Common myeloid progenitor, CD34-positive (primary cell): ENCODE results near the gene GLI2.
A peak's percentile ranks its signal among the peaks of the same experiment; 100 is the strongest.

Source experiments
- CTCF ChIA-PET: fragments of 350-600 bp; sonication (Branson Sonifier 250); formaldehyde crosslinking; loops from one replicate; lab custom pipeline; 2021; ENCODE audit warnings: antibody characterized with exemption; lab: Charles Lee
- POLR2A ChIA-PET: fragments of 350-600 bp; sonication (Branson Sonifier 250); formaldehyde crosslinking; loops from one replicate; lab custom pipeline; 2021; ENCODE audit warnings: antibody characterized with exemption; lab: Charles Lee
- DNase-seq, 3 donors: peaks; one replicate each; pipeline versions ENCODE4 v3.0.0 to v3.0.0-alpha.2; 2013
- H3K27ac ChIP-seq, 2 experiments: 1 replicate in 1 of 2; 2 replicates in 1 of 2; pipeline ENCODE4 v1.7.0; 2013; ENCODE audit warnings: inconsistent platforms in 2 of 2, low read length in 2 of 2, mild to moderate bottlenecking in 2 of 2, low read depth in 1 of 2, moderate library complexity in 1 of 2; ENCODE audit not compliant: severe bottlenecking in 2 of 2, insufficient read depth in 1 of 2, poor library complexity in 1 of 2
- H3K27me3 ChIP-seq, 5 experiments: replicated peaks in 2 of 5; 1 replicate in 3 of 5; 2 replicates in 2 of 5; pipeline versions ENCODE4 v1.6.1 to v1.7.0; 2013; ENCODE audit warnings: low read length in 4 of 5, mild to moderate bottlenecking in 2 of 5, moderate library complexity in 2 of 5, inconsistent platforms in 1 of 5; ENCODE audit not compliant: insufficient read depth in 5 of 5, control insufficient read depth in 4 of 5
- H3K36me3 ChIP-seq, 4 experiments: 1 replicate in 2 of 4; 2 replicates in 2 of 4; pipeline versions ENCODE4 v1.6.1 to v1.7.0; 2013; ENCODE audit warnings: low read length in 3 of 4, control low read depth in 1 of 4, mild to moderate bottlenecking in 1 of 4; ENCODE audit not compliant: control insufficient read depth in 4 of 4, insufficient read depth in 4 of 4
- H3K4me1 ChIP-seq, 4 experiments: 1 replicate in 3 of 4; 2 replicates in 1 of 4; pipeline versions ENCODE4 v1.6.1 to v1.7.1; 2013; ENCODE audit warnings: low read length in 3 of 4, mild to moderate bottlenecking in 3 of 4, control low read depth in 1 of 4, inconsistent platforms in 1 of 4, moderate library complexity in 1 of 4; ENCODE audit not compliant: control insufficient read depth in 4 of 4, insufficient read depth in 4 of 4; ENCODE audit errors: control extremely low read depth in 1 of 4
- H3K4me3 ChIP-seq, 7 experiments: 1 replicate in 4 of 7; 2 replicates in 3 of 7; pipeline versions ENCODE4 v1.5.1 to v1.7.0; 2013; ENCODE audit warnings: mild to moderate bottlenecking in 7 of 7, low read length in 6 of 7, moderate library complexity in 6 of 7, inconsistent platforms in 2 of 7, low read depth in 2 of 7, control low read depth in 1 of 7; ENCODE audit not compliant: insufficient read depth in 4 of 7, control insufficient read depth in 1 of 7; ENCODE audit errors: extremely low read depth in 1 of 7
- H3K9me3 ChIP-seq, 5 experiments: 1 replicate in 4 of 5; 2 replicates in 1 of 5; pipeline versions ENCODE4 v1.6.1 to v1.7.1; 2013; ENCODE audit warnings: low read length in 4 of 5, mild to moderate bottlenecking in 2 of 5, inconsistent platforms in 1 of 5, low read depth in 1 of 5, moderate library complexity in 1 of 5; ENCODE audit not compliant: control insufficient read depth in 4 of 5, insufficient read depth in 2 of 5; ENCODE audit errors: control extremely low read depth in 1 of 5
- WGBS: methylation state at CpG from one replicate; pipeline ENCODE4 v1.1.5; 2013; ENCODE audit not compliant: insufficient coverage; 5-methylcytosine and 5-hydroxymethylcytosine counted together

The GLI2 gene

DNA sequence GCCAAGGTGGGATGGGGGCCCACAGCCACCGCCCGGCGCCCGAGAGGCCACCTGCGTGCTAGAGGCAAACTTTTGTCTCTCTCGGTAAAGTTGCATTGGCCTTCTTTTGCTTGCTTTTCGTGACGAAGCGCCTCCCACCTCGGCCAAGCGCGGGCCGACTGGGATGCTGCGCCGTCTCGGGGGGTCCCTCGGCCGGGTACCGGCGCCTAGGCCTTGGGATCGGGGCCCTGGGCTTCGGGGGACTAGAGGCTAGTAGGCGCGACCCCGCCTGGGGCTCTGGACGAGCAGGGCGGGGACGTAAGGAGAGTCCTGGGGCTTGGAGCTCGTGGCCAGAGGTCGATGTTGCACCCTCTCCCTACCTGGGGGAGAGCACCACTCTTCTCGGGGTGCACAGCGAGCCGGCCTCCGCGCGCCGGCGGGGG lies 545 bp downstream of the GLI2 start:
- Histone ChIP-seq H3K27ac (no peak overlapping the region), H3K36me3 (no peaks in the 10 kb centered on the region), H3K4me1 (peaks cover 0 to 82% (median 34%) of the 10 kb centered on the region in 4 experiments), H3K27me3 (peaks cover 7 to 79% (median 28%) of the 10 kb centered on the region in 5 experiments), H3K9me3 (no peaks in the 10 kb centered on the region), H3K4me3 (peak overlapping the region; percentile 20 to 73 (median 61))
- DNase-seq: peak in 2 of 3 donors; percentile 26 to 44
- CTCF ChIA-PET: no interaction called here
- WGBS: under 1% methylated on average over 36 of the region's 38 CpGs
- POLR2A ChIA-PET: no interaction called here

GRCh38 chr2:120736624-120737339 lies 1.1 kb downstream of the GLI2 start:
- H3K4me1 ChIP-seq: peaks cover 0 to 80% (median 38%) of the 10 kb centered on the region in 4 experiments
- no peaks in the 10 kb centered on the region for H3K9me3 ChIP-seq
- H3K27me3 ChIP-seq: peaks cover 7 to 84% (median 29%) of the 10 kb centered on the region in 5 experiments
- CTCF ChIA-PET: no interaction called here
- H3K4me3 ChIP-seq: peak overlapping the region; percentile 20 to 73 (median 61)
- DNase-seq: peak in 2 of 3 donors; percentile 37 to 38
- 0% methylated on average over 31 of the region's 48 CpGs for WGBS
- H3K36me3 ChIP-seq: no peaks in the 10 kb centered on the region
- no peak overlapping the region for H3K27ac ChIP-seq
- POLR2A ChIA-PET: no interaction called here

DNA sequence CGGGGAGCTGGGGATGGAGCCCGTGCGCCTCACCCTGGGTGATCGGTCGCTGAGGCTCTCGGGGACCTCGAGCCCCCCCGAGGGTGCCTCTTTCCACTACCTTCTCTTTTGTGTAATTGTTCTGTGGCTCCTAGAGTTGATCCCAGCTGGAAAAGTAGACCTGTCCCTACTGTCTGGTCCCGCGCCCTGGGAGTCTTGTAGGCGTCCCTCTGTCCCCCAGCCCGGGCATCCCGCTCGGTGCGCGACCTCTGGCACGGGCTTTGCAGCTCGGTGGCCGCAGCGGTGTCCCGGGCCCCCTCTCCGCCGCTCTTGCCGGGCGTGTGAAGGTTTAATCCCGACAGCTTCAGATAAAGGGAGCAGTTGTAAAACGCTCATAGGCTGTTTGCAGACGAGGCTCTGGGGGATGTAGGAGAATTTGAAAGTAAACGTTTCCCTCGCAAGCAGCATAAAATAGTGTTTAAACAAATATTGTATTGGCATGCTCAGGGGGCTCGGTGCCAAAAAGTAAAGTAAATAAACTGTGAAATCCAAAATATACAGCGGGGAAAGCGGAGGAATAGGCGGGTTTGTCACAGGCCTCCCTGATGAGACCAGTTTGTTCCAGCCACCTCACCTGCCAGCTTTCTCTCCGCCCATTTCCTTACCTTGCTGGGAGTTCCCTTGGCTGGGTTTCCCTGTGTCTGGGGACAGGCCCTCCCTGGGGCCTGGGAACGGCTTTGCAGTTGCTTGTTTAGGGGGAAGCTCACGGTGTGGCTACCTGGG lies 1.9 kb downstream of the GLI2 start:
- H3K4me1 ChIP-seq: peaks cover 0 to 73% (median 36%) of the 10 kb centered on the region in 4 experiments
- WGBS: 12% methylated on average over 34 of the region's 37 CpGs
- POLR2A ChIA-PET: no interaction called here
- H3K4me3 ChIP-seq: peak overlapping the region in 3 of 7 experiments; percentile 21 to 72 (median 45)
- no peak for DNase-seq
- no peaks in the 10 kb centered on the region for H3K9me3 ChIP-seq
- H3K36me3 ChIP-seq: no peaks in the 10 kb centered on the region
- CTCF ChIA-PET: no interaction called here
- peaks cover 7 to 92% (median 31%) of the 10 kb centered on the region in 5 experiments for H3K27me3 ChIP-seq
- no peak overlapping the region for H3K27ac ChIP-seq

- no peak for DNase-seq
- no peaks in the 10 kb centered on the region for H3K9me3 ChIP-seq
- H3K27ac ChIP-seq: no peak overlapping the region
- no peak overlapping the region for H3K4me3 ChIP-seq
- CTCF ChIA-PET: no interaction called here
- H3K27me3 ChIP-seq: peaks cover 7 to 97% (median 35%) of the 10 kb centered on the region in 5 experiments
- no peaks in the 10 kb centered on the region for H3K36me3 ChIP-seq
- H3K4me1 ChIP-seq: peaks cover 0 to 67% (median 31%) of the 10 kb centered on the region in 4 experiments
- WGBS: 98% methylated on average over 6 of the region's 7 CpGs
- POLR2A ChIA-PET: no interaction called here
Measured at GRCh38 chr2:120738117-120738516, 2.4 kb downstream of the GLI2 start.

GRCh38 chr2:120738786-120739437 lies 3.2 kb downstream of the GLI2 start:
- Histone ChIP-seq H3K9me3 (no peaks in the 10 kb centered on the region), H3K36me3 (no peaks in the 10 kb centered on the region), H3K27ac (no peak overlapping the region), H3K27me3 (peaks cover 7 to 97% (median 40%) of the 10 kb centered on the region in 5 experiments), H3K4me1 (peaks cover 0 to 59% (median 31%) of the 10 kb centered on the region in 4 experiments), H3K4me3 (no peak overlapping the region)
- DNase-seq: no peak
- CTCF ChIA-PET: no interaction called here
- POLR2A ChIA-PET: no interaction called here
- WGBS: 94% methylated on average over 8 of the region's 10 CpGs

DNA sequence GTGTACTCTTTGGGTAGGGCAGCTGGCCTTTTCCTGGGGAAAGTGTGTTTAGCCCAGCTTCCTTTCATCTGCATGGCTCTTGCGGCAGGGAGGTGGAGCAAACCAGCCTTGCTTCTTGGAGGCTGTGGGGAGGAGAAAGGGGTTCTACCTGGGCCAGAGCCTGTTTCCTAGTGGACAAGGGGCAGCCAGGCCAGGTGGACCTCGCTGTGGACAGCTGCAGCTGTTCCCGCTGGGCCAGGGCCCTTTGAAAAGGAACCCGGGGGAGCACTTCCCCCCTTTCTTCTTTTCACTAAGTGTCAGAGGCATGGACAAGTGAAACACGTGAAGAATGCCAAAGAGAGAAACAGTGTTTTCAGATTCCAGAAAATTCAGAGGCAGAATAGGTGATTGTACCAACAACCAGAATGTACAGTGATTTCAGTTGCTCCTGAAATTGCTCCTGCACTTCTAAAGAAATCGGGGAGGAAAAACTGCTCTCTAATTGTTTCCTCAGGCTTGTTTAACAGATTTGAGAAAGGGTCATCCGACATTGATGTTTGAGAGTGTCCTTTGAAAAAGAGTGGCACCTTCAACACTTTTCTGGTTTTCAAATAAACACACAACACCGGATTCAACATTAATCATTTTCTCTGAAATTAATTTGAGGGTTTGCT lies 3.9 kb downstream of the GLI2 start:
- Histone ChIP-seq H3K36me3 (no peaks in the 10 kb centered on the region), H3K27me3 (peaks cover 7 to 97% (median 46%) of the 10 kb centered on the region in 5 experiments), H3K27ac (no peak overlapping the region), H3K4me1 (peaks cover 0 to 54% (median 31%) of the 10 kb centered on the region in 4 experiments), H3K9me3 (no peaks in the 10 kb centered on the region), H3K4me3 (no peak overlapping the region)
- DNase-seq: no peak
- 94% methylated on average over 6 of the region's 8 CpGs for WGBS
- ChIA-PET POLR2A (no interaction called here), CTCF (no interaction called here)
